Activated T-cell treated with anti-CD3 and anti-CD28 coated beads for 4 hours (primary cell): Measurements from ENCODE around the gene TNNT3.
"Not testable (repeated sequence)": the region's sequence is repeated elsewhere in the genome, so short reads cannot be mapped to it uniquely, and the experiment has no call there.

Source experiments
- DNase-seq: peaks from one replicate; pipeline ENCODE4 v3.0.0-alpha.2; 2020

The TNNT3 gene

DNA sequence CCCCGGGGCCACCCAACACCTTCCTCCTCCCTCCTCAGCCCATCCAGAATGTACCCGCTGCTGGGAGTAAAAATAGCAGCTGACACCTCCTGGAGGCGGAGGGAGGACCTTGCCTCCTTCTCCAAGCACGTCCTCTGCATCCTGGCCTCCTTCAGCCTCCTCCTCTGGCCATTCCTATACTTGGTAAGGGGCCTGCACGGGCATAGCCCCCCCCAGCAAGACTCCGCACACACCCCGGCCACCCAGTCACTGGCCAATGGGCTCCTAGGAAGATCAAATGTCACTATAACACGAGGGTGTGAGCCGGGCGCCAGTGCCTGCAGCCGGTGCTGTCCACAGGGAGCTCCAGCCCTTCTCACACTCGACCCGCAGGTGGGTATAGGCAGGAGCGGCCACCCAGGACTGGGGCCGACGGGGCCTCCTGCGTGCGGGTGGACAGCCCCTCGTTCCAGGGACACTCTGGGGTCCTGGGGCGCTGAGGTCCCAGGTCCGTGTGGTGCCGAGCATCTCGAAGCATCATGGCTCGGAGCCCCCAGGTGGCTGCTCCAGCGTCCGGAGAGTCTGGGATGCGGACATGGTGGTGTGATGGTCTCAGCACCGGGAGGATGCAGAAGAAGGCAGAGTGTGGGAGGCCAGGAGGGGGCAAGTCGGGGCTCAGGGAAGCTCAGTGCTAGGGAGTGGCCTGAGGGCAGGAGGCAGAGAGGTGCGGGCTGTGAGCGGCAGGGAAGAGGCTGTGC is at the start of gene TNNT3:
TNNT3 (plus strand) TSS at position 313 of the 737 bp plus-strand sequence. CDS start 3,172 bp downstream, outside the sequence.
- DNase-seq: no peak

DNA sequence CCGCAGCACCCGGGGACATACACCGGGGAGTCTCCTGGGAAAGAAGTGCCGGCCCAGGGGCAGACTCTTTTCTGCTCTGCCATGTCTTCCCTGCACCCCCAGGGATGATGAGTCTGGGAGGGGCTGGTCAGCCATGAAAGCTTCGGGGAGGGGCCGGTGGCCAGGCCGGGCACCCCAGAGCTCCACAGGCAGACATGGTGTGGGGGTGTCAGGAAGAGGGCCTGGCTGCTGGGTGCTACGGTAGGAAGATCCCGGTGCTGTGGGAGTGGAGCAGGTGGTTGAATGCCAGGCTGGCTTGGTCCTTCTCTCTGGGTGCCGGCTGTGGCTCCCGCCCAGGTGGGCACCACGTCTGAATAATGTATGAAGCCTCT is 49.2 kb upstream of the TNNT3 start:
- no peak for DNase-seq

DNA sequence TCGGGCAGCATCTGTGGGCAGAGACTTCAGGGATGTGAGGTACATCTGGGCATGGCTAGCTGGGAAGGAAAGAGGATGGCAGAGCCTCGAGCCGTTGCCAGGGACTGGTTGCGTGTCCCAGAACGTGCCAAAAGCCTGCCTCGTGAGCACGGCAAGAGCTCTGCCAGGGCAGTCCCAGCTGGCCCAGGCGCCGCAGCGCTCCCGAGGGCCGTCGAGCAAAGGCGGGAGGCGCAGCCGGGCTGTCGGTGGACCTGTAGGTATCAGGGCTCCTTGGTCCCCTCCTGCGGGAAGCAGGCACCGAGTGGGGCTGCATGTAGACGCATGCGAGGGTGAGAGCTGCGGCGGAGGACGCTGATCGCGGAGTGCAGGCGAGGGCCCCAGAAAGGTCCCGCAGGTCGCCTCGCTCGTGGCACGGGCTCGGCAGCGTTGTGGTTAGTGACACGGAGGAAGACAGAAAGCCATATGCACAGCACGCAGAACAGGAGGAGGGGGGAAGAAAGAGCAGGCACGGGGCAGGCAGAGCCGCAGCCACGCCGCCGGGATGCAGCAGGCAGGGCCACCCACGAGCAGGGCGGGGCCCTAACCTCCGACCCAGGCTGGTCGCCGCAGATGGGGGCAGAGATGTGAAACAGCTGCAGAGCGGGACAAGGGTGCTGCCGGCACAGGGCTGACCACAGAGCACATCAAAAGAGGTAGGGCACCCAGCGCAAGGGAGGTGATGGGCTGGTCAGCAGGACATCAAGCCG is 48.6 kb upstream of the TNNT3 start:
- no peak for DNase-seq

DNA sequence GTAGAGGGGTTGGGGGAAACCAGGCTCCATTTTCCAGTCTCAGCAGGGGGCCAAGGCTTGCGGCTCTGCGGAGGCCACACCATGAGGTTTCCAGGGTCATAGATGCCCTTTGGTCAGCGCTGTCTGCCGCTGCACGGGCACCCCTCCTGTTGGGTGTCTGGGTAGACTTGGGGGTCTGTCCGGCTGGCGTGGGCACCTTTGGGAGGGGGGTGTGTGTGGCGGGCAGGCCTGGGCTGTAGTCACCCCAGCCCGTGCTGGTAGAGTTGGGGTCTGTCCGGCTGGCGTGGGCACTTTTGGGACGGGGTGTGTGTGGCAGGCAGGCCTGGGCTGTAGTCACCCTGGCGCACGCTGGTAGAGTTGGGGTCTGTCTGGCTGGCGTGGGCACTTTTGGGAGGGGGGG is 48.0 kb upstream of the TNNT3 start:
- DNase-seq: no peak

DNA sequence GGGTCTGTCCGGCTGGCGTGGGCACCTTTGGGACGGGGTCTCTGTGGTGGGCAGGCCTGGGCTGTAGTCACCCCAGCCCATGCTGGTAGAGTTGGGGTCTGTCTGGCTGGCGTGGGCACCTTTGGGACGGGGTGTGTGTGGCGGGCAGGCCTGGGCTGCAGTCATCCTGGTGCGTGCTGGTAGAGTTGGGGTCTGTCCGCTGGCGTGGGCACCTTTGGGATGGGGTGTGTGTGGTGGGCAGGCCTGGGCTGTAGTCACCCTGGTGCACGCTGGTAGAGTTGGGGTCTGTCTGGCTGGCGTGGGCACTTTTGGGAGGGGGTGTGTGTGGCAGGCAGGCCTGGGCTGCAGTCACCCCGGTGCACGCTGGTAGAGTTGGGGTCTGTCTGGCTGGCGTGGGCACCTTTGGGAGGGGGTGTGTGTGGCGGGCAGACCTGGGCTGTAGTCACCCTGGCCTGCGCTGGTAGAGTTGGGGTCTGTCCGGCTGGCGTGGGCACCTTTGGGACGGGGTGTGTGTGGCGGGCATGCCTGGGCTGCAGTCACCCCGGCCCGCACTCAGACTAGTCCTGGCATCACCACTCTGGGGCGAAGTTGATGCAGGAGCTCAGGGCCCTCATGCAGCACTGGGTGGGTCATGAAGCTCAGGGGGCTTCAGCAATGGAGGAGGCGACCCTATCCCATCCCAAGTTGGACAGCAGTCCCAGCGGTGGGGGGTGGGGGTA is 47.1 kb upstream of the TNNT3 start:
- no peak for DNase-seq

DNA sequence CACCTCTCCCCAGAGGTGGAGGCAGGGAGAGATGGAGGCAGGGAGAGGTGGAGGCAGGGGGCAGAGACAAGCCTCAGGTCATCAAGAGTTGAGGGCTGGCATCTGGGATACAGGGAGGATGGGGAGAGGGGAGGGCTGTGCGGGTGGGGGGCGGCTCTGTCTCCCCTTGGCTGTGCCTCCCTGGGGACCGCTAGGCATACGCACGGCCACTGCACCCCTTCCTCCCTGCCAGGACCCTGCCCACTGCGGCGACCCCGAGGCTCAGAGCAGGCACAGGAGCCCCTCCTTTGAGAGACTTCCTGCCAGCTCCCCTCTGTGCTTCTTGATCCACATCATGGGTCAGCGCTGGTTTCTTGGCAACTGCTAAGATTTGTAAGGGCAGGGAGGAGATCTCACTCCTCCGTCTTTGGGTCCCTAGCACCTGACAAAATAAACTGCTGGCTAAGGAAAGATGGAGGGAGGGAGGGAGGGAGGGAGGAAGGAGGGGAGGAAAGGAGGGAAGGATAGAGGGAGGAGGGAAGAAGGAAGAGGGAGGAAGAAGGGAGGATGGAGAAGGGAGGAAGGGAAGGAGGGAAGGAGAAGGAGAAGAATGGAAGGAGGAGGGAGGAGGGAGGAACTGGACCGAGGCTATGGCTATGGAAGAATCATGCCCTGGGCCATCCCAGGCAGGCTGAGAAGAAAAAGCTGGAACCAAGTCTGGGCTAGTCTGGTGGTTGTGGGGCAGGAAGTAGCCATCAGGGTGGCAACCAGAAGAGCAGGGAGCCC is 46.3 kb upstream of the TNNT3 start:
- no peak for DNase-seq

DNA sequence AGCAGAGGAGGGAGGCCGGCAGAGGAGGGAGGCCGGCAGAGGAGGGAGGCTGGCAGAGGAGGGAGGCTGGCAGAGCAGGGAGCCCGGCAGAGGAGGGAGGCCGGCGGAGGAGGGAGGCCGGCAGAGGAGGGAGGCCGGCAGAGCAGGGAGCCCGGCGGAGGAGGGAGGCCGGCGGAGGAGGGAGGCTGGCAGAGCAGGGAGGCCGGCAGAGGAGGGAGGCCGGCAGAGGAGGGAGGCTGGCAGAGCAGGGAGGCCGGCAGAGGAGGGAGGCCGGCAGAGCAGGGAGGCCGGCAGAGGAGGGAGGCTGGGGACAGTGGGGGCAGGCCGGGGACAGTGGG is 45.7 kb upstream of the TNNT3 start:
- DNase-seq: not testable (repeated sequence)

DNA sequence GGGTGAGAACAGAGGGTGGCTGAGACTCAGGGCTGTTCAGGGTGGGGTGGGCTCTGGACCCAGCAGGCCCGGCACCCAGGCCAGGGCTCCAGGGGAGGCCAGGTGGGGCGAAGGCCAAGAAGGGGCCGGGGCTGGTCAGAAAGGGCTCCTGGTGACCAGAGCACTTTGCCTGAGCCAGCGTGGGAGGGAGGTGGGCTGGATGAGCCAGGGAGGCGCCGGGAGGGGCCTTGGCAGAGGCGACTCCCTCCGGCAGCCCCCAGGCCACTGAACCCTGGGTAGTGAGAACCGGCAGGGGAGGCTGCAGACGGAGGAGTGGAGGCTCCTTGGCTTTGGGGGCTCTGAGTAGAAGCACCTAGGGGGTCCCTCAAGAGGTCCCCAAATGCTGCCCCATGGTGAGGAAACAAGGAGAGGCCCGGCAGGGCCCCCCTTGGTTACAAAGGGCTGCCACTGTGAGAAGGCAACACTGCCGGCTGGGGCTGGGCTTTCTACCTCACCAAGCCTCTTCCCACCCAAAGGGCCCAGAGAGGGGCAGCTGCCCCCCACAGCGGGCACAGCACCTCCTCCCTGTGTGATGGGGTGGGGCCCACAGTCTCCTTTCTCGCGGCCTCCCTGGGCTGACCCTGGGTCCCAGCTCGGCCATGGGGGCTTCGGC is 44.9 kb upstream of the TNNT3 start:
- not testable (repeated sequence) for DNase-seq

DNA sequence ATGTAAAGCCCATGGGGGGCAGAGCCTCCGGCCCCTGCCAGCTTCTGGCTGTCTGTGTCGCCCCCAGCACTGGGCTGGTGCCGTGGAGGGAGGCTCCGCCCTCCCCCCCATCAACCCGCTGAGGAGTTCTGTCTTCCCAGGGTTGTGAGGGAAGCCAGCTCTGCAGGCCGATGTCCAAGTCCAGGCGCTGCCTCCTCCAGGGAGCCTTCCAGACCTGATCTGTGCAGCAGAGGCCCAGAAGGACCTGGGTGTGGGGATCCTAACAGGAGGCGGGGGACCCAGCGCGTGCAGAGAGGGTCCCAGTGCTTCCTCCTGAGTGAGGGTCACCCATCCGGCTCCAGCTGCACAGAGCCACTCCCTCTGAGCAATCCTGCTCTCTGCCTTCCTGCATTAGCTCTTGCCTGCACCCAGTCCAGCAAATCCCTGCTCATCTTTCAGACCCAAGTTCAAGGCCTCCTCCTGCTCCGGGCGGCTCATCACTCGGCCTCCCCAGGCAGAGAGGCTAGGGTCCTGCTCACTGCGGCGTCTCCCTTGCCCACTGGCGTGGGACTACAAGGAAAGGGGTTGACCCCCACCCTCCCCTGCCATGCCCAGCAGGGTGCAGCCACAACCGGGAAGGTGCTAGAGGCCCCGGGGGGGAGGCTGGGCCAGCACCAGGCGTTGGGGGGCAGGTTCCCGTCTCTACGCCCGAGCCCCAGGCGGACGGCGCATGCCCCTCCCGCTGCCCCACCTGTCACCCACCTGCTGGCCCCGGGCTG is 44.2 kb upstream of the TNNT3 start:
- no peak for DNase-seq

DNA sequence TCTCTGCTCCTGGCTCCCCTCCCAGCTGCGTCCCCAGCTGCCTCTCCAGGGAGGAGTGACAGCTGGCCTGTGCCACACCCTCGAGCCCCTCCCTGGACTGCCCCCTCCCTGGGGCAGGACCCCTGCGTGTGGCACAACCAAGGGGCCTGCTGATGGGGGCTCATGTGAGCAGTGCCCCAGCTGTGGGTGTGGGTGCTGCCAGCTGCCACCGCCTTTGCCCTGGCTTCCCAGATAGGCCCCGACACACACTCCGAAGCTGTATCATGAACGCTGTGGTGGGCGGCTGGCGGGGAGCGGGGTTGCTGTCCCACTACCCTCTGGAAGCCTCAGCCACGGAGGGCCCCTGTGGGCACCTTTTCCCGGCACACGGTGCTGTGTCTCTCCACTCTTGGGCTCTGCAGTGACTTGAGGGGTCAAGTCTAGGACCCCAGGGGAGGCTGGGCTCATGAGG is 43.6 kb upstream of the TNNT3 start:
- DNase-seq: not testable (repeated sequence)

DNA sequence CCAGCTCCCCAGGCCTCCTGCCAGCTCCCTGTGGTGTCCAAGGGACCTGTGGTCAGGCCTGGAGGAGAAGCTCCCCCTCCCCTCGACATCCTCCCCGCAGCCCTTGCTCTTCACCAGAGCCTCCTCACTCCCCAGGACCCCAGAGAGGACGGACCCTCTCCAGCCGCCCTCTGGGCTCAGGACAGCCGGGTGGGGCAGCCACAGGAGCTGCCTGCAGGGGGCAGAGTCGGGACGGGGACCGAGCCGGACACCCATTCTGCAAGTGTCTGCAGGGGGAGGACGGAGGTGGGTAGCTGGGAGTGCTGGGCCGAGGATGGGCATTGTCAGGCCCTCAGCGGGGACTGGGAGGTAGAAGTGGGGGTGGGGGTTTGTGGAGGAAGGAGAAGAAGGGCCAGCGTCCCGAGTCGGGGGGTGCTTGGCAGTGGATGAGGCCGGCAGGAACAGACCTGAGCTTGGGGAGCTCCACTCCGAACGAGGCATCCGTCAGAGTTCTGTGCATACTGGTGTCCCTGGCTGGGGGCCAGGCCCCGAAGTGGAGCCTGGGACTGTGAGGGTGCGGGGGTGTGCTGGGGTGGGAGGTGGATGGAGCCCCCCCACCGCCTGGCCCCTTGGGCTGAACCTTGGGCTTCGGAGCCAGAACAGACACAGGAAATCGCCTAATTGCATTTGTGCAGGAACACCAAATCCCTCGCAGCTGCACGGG is 43.0 kb upstream of the TNNT3 start:
- no peak for DNase-seq

DNA sequence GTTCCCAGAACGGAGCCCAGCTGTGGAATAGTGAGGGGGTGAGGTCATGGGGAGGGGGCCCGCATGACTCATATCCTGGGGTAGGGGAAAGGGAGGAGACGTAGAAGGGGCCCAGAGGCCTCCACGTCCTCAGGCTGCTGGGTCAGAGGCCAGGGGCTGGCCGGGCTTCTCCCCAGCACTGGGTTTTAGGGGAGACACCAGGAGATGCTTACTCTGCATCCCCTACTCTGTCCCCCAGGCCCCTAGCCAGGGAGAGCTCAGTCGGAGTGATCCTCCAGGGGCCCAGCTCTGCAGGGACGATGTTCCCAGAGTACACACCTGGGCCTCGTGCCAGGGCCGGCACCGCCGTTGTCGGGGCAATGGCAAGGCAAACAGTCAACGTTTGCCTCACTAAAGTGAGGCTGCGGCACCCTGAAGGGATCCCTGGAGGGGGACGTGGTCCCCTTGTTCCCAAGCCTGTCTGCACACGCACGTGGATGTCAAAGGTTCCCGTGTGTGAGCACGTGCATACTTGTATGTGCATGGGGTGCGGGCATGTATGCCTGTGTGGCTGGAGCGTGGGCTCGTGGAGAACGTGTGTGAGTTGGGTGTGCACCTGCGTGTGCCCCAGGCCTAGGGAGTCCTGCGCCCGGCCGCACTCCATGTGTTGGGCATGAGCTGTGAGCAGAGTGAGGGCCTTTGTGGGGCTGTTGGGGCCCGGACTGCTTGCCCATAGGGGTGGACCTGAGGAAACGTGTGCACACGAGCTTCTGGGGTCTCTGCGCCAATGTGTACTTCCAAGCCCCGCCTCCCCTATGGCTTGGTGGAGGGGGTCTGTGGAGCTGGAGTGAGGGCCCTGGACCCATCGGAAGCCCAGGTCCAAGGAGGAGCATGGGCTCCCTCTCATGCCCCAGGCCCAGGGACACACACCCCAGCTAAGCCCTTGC is 42.0 kb upstream of the TNNT3 start:
- DNase-seq: no peak

DNA sequence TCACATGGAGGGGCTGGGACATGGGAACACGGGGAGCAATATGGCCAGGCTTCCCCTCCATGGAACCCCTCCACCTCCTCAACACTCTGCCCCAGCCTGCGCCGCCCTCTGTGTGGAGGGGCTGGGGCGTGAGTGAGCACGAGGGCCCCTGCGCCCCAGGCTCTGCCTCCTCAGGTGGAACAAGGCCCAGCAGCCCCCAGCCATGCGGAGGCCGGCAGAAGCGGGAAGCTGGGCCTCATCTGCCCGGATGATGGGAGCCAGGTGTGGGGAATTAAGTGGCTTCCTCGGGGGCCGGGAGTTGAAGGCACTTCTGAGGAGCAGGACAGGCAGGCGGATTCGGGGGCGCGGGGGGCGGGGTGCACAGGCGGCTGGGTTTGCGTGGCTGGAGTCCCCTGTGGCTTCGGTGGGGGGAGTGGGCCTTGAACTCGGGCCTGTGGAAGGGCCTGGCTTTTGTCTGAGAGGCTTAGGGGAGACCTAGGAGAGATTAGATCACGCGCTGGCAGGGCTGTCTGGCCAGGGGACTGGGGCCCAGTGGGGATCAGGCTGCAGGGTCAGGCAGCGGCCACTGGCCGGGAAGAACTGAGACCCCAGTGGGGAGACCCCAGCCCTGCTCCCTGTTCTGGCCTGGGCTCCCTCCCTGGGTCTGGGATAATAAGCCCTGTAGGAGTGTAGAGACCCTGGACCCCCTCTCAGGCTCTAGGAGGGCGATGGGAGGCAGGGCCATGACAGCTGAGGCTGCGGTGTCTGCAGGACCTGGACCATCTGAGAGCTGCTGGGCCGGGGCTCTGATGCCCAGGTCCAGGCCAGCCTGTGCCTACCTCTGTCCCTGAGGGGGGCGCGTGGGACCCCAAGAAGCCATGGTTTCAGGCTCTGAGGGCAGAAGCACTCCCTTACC is 41.1 kb upstream of the TNNT3 start:
- DNase-seq: no peak

DNA sequence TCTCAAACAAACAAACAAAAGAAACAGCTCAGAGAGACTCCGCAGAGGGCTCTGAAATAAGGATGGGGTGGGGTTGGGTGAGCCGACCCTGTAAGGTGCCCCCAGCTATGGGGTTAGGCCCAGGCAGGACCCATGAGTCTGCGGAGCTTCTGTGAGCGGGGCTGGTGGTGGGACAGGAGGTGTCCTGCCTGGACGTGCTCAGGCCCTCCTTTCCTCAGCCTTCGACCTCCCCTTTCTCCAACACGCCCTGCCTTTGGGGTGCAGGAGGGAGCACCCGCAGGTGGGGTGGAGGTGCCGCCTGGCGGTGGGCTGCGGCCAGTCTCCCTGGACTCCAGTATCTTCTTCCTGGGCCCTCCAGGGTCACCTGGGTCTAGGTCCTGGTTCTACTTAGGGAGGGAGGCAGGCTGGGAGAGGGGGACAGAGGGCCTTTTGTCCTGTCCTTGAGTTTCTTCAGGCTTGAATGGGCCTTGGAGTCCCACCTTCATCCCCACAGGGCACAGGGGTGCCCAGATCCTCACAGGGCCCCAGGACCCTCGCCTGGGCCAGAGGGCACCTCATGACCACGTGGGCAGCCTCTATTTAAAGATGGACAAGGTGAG is 40.1 kb upstream of the TNNT3 start:
- no peak for DNase-seq

DNA sequence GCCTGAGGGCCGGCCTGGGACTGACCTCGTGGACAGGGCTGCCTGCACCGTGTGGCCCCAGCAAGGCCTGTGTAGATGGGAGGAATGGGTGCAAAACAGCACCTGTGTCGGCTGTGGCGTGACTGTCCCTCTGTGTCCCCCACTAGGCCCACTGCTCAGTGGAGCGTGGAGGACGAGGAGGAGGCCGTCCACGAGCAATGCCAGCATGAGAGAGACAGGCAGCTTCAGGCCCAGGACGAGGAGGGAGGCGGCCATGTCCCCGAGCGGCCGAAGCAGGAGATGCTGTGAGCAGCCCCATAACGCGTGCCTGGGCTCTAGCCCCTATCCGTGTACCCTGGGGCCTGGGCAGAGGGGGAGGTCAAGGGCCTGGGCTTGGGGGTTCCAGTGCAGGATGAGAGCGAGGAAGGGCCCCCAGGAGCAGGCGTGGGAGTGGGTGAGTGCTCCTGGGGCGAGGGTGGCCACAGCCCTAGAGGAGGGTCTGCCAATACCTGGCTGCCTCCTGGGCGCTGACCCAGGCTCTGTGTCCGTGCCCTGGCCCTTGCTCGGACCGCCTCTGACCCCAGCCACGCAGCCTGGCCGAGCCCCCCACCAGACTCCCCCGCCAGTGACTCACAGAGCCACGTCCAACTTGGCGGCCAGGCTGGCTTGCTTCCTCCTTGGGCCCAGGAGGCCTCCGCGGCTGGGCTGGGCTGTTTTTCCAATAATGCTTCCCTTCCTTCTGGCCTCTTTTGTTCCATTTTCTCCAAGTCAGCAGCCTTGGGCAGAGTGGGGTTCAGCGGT is 39.4 kb upstream of the TNNT3 start:
- DNase-seq: no peak

DNA sequence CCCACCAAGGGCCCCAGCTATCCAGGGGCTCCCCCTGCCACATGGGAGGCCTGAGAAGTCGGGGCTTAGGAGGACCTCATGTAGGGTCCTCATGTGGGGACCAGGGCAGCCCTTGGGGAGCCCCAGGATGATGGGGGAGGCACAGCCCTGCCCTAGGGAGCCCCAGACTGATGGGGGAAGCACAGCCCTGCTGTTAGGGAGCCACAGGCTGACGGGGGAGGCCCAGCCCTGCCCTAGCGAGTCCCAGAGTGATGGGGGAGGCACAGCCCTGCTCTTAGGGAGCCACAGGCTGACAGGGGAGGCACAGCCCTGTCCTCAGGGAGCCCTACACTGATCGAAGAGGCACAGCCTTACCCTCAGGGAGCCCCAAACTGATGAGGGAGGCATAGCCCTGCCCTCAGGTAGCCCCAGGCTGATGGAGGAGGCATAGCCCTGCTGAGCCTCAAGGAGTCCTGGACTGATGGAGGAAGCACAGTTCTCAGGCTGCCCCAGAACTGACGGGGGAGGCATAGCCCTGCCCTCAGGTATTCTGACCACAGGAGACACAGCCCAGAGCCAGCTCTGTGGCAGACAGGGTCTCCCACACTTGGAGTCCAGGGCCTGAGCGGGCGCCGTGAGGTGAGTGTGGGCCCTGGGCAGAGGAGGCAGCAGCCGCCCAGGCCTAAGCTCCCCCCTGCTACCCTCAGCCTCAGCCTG is 38.6 kb upstream of the TNNT3 start:
- no peak for DNase-seq
